ENCODE results near the gene LTB.

LTB gene

GRCh38 chr6:31609519-31610406 lies 27.5 kb upstream of the LTB start (continued):
- no peak; the same call in 1 of the 2 replicates for TF ChIP-seq ZSCAN16 (tag by site-specific recombination; IDR thresholded peaks at IDR 0.05)
- TF ChIP-seq SALL2 (tag by site-specific recombination; IDR thresholded peaks at IDR 0.05; ENCODE audit: borderline replicate concordance): 0 out of 2 replicates have a peak, but pooled peaks have one; percentile 25
- no peak for TF ChIP-seq ZNF48 (tag by site-specific recombination; IDR thresholded peaks at IDR 0.05)
- no peak for TF ChIP-seq HIC1 (tag by site-specific recombination; IDR thresholded peaks at IDR 0.05)
- no peak for TF ChIP-seq ZSCAN30 (tag by site-specific recombination; IDR thresholded peaks at IDR 0.05)
- TF ChIP-seq HOXC10 (CRISPR knock-in tag; IDR thresholded peaks at IDR 0.05): no peak
- TF ChIP-seq ZBTB7A (tag by site-specific recombination; IDR thresholded peaks at IDR 0.05; ENCODE audit: low read depth): no peak
- TF ChIP-seq ZNF514 (tag by site-specific recombination; IDR thresholded peaks at IDR 0.05): no peak
- TF ChIP-seq GLIS1 (tag by site-specific recombination; IDR thresholded peaks at IDR 0.05): peak; percentile 25; the same call in 1 of the 2 replicates
- TF ChIP-seq ZNF571 (tag by site-specific recombination; IDR thresholded peaks at IDR 0.05): no peak
- no peak for TF ChIP-seq ZBTB49 (tag by site-specific recombination; IDR thresholded peaks at IDR 0.05; ENCODE audit: low read depth)
- no peak for TF ChIP-seq KLF9 (tag by site-specific recombination; IDR thresholded peaks at IDR 0.05; ENCODE audit: low read depth)
- TF ChIP-seq KLF1 (tag by site-specific recombination; IDR thresholded peaks at IDR 0.05): no peak
- no peak for TF ChIP-seq EGR2 (tag by site-specific recombination; IDR thresholded peaks at IDR 0.05; ENCODE audit: low read depth)
- TF ChIP-seq RBAK (tag by site-specific recombination; IDR thresholded peaks at IDR 0.05): no peak
- no peak for TF ChIP-seq ZSCAN23 (tag by site-specific recombination; IDR thresholded peaks at IDR 0.05)
- no peak for TF ChIP-seq REST (tag by site-specific recombination; IDR thresholded peaks at IDR 0.05)
- TF ChIP-seq ZBTB8A (tag by site-specific recombination; IDR thresholded peaks at IDR 0.05): peak; percentile 39; the same call in 1 of the 2 replicates
- no peak for TF ChIP-seq ZNF248 (tag by site-specific recombination; IDR thresholded peaks at IDR 0.05)
- TF ChIP-seq YY1 (tag by site-specific recombination; IDR thresholded peaks at IDR 0.05): no peak
- TF ChIP-seq ZXDB (tag by site-specific recombination; IDR thresholded peaks at IDR 0.05): peak; percentile 44; the same call in 1 of the 2 replicates
- TF ChIP-seq SCRT2 (tag by site-specific recombination; IDR thresholded peaks at IDR 0.05): no peak
- no peak for TF ChIP-seq ZNF354C (tag by site-specific recombination; IDR thresholded peaks at IDR 0.05; ENCODE audit: borderline replicate concordance, low read depth)
- TF ChIP-seq ZNF555 (tag by site-specific recombination; conservative IDR thresholded peaks at IDR 0.05): no peak
- TF ChIP-seq ZNF221 (tag by site-specific recombination; IDR thresholded peaks at IDR 0.05; ENCODE audit: borderline replicate concordance): no peak
- no peak for TF ChIP-seq ZNF544 (tag by site-specific recombination; IDR thresholded peaks at IDR 0.05)
- no peak for TF ChIP-seq GLI4 (tag by site-specific recombination; IDR thresholded peaks at IDR 0.05)
- no peak for TF ChIP-seq ATF2 (tag by site-specific recombination; IDR thresholded peaks at IDR 0.05; ENCODE audit: low read depth)
- TF ChIP-seq ZNF174 (tag by site-specific recombination; IDR thresholded peaks at IDR 0.05): no peak

All from HEK293 (cell line).